HG02852 (cell line): ENCODE data around the gene ATP2A3.
"Not testable (repeated sequence)": the region's sequence is repeated elsewhere in the genome, so short reads cannot be mapped to it uniquely, and the experiment has no call there.

ENCODE experiments used
- ATAC-seq: cut with Tn5 transposase; IDR thresholded peaks from one replicate; pipeline ENCODE4 v1.9.1; 2021; ENCODE audit warnings: mild to moderate bottlenecking, moderate library complexity; ENCODE audit not compliant: unreplicated experiment

The ATP2A3 gene

DNA sequence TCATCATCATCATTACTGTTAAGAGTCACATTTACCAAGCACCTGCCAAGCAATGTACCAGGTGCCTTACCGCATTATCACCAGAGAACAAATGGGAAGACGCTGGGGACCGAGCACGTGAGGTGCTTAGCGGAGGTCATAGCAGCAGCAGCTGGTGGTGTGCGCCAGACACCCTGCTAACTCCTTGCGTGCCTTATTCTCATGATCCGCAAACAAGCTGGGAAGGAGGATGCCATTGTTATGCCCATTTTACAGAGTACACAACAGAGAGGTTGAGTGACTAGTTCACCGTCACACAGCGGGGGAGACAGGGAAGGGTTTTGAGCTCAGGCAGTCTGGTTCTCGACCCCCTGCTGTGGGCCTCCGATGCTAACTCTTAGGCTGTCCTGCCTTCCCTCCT lies 7.3 kb downstream of the ATP2A3 start:
- ATAC-seq = no peak

DNA sequence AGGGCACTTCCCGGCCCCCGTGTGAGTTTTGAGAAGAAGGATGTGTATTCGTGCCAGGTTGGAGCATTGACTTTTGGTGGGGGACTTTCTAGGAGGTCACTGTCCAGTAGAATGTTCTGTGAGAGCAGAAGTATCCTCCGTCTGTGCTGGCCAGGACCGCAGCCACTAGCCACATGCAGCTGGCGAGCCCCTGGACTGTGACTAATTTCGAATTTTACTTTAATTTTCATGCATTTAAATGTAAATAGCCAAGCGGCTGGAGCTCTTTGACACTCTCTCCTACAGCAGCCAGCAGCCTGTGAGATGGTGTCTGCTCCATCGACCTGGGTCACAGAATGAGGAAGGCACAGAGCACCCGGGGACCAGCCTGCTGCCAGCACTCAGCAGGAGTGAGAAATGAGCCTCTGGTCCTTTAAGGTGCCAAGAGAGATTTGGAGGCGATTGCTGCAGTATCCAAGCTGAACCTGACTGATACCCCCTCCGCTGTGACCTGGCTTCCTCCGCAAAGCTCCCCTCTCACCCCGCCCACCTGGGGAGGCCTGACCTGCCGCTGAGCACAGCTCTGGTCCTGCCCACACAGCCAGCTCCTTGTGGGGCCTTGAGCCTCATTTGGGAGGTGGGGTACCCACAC lies 7.8 kb downstream of the ATP2A3 start:
- ATAC-seq = no peak

DNA sequence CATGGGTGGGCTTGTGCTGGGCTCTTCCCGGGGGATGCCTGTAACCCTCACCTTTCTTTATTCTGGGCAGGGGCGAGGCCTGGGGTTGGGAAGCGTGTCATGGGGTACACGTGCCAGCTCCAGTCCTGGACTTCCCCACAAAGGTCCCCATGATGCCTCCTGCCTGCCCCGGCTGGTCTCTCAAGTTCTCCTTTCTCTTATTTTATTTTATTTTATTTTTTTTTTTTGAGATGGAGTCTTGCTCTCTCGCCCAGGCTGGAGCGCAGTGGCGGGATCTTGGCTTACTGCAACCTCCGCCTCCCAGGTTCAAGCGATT lies 8.6 kb downstream of the ATP2A3 start:
- no peak for ATAC-seq

DNA sequence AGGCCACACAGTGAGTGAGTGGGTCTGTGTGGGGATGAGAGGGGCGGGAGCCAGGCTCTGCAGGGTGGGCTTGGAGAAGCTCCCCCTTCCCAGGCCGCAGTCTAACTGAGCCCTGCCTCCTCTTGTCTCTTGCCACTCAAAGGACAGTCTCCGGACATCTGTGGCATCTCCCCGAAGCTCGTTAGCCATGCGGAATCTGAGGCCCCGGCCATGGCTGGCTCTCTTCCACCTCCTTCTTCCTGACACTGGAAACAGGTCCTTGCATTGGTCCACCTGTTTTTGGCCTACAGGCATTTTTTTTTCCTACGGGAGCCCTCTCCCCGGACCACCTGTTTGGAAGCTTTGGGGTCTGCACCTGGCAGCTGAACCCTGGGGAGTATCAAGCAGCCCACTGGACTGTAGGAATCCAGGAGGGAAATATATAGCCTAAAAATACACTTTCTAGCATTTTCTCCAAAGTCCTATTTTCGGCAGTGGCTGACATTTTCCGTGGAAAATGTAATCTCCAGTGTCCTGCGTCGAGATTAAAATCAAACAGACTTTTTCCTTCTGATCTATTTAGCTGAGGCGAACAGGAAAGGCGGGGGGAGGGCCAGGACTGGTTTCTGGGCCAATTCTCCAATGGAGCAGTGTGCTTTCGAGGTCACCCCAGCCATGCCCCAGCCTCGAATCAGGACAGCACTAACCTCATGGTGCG lies 9.1 kb downstream of the ATP2A3 start:
- ATAC-seq = no peak

DNA sequence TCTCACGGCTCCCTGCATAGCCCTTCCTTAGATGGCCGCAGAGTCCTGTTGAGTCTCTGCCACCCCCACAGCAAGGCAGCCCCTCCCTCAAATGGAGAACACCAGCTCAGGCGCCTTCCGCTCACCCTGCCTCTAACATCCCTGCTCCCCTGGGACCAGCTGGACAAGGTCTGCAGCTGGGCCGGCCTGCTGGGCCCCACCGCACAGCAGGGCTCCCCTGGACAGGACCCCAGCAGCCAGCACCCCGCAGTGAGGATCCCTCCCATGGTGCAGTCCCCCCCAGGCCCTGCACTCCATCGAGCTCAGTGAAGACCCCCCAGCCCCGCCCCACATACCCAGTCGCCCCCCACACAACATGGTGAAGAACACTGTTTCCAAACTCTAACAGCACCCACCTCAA lies 10.2 kb downstream of the ATP2A3 start:
- ATAC-seq = no peak

DNA sequence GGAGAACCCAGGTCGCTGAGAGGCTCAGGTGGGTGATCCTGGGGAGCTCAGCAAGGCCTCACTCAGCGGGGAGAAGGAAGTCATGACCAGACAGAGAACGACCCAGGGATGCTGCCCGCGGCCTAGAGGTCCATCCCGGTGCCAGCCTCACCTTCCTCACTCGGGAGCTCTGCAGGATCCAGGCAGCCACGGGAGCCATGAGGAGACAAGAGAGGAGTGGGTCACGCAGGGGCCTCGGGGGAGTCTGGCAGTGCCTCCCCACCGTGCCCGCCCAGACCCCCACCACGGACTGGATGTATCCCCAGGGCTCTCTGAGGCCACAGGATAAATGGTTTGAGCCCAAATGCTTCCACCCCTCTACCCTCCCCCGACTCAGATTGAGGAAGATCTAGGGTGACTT lies 10.7 kb downstream of the ATP2A3 start:
- no peak for ATAC-seq

DNA sequence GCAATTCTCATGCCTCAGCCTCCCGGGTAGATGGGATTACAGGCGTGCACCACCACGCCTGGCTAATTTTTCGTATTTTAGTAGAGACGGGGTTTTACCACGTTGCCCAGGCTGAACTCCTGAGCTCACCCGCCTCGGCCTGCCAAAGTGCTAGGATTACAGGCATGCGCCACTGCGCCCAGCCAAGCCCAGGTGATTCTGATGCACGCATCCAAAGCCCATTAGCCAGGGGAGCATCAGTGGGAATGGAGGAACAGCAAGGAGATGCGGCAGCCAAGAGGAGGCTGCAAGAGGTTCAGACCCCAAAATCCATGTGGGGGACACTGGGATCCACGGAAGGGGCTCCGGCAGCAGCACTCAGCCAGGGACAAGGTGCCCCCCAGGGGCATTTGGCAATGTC lies 12.1 kb downstream of the ATP2A3 start:
- no peak for ATAC-seq

DNA sequence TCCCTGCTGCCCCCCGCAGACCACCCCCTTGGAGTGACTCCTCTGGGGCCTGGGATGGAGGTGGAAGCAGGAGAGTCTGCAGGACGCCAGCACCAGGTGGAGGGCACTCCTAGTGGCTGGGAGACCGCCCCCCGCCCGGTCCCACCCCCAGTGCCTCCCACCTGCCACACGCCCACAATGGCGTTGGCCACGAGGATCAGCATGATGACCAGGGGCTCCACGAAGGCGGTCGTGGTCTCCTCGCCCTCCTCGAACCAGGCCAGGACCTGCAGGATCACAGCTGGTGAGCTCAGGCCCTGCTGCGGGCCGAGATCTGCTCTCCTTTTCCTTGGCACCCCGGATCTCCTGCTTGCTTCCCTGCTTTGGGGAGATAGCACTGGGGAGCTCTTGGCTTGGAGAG lies 12.8 kb downstream of the ATP2A3 start:
- no peak for ATAC-seq

DNA sequence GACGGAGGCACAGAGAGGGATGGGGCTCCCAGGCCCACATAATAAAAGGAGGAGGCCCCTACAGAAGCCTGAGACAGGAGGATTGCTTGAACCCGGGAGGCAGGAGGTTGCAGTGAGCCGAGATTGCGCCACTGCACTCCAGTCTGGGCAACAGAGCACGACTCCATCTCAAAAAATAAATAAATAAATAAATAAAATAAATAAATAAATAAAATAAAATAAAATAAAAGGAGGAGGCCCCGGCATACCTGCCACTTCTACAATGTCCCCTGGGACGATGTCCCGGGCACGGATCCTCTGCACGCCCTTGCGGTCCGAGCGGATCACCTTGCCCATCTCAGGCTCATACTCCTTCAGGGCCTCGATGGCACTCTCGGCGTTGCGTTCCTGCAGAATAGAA lies 13.2 kb downstream of the ATP2A3 start:
- no peak for ATAC-seq

DNA sequence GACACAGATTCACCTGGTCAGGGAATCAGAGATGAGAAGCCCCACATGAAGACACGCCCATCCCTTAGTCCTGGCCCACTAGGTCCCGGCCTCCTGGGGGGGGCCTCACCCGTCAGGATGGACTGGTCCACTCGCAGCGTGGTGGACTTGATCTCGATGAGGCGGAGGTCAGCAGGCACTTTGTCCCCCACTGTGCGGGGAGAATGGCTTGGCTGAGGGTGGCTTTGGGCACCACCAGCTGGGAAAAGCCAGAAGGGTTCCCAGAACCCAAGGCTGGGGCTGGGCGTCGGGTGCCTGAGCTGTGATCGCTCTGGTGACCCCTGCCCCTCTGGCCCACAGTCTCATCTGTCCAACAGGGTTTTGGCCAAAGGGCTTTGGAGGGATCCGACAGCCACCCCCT lies 13.7 kb downstream of the ATP2A3 start:
- ATAC-seq = no peak

DNA sequence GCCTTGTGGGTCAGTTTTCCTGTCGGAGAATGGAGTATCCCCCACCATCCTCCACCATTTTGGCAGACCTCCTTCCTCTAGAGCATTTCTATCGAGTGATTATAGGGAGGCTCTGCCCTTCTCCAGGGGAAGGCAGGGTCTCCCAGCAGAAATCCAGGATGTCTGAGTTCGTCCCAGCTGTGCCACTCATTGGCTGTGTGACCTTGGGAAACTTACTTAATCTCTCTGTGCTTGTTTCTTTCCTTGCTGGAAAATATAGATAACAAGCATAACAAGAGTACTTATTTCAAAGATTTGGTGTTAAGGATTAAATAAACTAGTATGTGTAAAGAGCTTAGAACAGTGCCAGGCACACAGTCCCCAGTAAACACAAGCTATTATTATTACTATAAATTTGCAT lies 14.8 kb downstream of the ATP2A3 start:
- ATAC-seq = no peak

DNA sequence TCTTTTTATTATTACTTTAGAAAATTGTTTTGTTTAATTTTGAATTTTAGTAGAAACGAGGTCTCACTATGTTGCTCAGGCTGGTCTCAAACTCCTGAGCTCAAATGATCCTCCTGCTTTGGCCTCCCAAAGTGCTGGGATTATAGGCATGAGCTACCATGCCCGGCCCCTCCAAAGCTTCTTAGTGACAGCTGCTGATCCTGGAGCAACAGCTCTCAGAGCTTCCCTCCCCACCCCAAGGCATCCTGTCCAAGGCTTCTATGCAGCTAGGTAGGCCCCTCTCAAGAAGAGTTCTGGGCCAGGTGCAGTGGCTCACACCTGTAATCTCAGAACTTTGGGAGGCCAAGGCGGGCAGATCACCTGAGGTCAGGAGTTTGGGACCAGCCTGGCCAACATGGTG lies 15.7 kb downstream of the ATP2A3 start:
- ATAC-seq = not testable (repeated sequence)

DNA sequence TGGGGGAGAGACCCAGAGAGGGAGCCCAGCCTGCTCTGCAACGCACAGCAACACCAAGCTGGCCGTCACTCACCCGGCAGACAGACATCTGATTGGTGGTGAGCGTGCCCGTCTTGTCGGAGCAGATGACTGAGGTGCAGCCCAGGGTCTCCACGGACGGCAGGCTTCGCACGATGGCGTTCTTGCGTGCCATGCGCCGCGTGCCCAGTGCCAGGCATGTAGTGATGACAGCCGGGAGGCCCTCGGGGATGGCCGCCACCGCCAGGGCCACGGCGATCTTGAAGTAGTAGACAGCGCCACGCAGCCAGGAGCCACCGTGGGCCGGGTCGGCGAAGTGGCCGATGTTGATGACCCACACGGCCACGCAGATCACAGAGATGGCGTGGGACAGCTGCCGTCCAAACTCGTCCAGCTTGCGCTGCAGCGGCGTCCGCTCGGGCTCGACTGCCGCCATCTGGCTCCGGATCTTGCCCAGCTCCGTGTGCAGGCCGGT lies 16.9 kb downstream of the ATP2A3 start:
- no peak for ATAC-seq

DNA sequence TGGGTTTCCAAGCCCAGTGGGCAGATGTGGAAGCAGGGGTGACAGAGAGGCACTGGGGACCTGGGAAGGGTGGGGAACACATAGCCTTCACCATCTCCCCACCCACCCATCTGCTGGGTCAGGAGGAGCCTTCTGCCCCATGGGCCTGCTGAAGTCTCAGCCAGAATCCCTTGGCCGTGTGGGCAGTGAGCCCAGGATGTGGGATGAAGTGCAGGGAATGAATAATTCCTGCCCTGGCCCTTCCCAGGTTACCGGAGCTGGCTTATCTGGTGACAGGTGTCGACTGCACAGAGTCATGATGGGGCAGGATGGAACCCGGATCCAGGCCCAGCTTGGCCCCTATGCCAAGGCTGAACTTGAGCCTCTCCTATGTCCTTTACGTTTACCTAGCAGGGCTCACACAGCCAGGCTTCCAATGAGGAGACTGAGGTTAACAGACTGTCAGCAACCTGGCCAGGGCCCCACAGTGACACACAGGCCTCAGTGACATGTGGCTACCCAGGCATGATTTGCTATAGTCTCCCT lies 17.5 kb downstream of the ATP2A3 start:
- ATAC-seq = no peak

DNA sequence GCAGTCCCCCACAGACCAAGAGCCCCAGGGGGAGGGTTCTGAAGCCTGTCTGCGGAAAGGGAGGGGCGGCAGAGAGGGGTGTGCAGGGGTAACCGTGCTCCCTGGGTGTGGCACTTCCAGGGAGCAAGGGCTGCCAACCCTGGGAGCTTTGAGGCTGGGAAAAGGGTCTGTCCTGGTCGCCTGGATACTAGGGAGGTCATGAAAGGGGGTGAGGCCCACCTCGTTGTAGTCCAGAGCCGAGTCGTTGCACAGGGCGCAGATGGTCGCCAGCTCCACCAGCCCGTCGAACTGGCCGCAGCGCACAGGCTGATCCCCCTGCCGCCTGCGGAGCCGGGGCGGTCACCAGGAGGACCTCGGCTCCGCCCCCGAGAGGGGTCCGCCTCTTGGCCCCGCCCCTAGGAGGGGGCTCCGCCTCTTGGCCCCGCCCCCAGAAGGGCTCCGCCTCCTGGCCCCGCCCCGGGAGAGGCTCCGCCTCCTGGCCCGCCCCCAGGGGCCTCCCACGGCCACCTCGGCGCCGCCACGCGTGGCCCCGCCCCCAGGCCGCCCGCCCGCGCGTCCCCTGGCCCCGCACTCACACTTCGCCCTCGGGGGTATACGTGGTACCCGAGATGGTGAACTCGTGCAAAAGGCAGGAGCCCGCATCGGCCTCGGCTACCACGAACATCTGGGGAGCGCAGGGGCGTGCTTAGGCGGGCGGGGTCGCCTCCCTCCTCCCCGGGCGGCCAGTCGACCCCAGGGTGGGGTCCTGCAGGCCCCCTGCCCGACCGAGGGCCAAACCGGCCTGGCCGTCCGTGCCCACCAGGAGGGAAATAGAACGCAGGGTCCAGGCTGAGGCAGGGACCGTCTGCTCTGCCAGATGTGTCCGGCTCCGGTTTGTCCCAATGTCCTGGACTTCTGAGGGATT lies 19.5 kb downstream of the ATP2A3 start:
- no peak for ATAC-seq

DNA sequence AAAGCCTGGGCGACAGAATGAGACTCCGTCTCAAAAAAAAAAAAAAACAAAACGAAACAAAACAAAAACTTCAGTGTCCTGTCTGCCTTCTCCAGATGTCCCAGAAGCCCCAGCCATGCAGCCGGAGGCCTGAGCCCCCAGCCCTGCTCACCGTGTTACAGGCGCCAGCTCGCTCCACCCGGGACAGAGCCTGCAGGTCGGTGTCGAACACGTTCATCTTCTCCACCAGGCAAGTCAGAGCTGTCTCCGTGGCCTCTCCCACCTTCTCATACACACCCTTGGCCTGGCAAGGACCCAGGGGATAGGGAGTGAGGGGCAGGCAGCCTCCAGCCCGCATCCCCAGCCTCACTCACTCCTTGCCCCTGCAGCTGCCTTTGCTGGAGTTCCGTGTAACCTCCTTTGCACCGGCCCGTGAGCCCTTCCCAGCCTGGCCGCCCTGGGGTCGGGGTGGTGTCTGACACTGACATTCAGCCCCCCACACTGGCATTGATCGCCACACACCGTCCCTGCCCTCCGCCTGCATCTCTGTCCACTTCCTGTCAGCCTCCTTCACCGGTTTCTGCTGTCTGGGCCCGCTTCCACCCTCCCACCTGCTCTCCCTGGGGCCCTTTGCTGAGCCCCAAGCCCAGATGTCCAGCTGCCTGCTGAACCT lies 20.9 kb downstream of the ATP2A3 start:
- no peak for ATAC-seq

DNA sequence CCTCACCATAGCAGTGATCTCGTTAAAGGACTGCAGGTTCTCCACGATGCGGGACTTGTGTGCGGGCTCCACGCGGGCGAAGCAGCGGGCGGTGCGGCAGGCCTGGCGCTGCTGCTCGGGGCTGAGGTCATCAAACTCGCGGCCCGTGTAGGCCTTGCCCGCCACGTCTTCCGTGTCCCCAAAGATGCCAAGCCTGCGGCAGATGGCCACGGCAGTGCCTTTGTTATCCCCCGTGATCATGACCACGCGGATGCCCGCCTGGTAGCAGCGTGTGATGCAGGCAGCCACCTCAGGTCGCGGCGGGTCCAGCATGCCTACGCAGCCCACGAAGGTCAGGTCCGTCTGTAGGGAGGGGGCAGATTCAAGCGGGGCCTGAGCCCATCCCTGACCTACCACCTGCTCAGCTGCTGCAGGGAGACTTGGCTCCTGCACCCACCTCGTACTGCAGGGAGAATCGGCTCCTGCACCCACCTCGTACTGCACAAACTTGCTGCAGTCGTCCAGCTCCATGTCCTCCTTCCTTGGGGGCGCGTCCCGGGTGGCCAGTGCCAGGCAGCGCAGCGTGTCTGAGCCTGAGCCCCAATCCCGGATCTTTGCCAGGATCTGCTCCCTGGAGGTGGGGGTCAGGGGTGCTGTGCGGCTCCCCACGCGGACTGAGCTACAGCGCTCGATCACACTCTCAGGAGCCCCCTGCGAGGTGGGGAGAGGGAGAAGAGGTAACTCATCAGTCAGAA lies 23.1 kb downstream of the ATP2A3 start:
- ATAC-seq = no peak

DNA sequence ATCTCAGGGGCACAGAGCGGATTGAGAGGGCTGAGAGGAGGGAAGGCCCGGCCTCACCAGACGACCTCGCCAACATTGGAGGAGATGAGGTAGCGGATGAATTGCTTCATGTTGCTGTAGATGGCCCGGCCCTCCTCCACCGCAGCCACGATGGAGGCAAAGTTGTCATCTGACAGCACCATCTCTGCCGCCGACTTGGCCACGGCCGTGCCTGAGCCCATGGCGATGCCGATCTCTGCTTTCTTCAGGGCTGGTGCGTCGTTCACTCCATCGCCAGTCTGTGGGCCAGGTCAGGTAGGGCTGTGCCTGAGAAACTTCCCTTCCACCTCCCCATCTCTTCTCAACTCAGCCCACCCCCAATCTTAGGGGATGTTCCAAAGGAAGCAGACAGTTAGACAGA lies 26.9 kb downstream of the ATP2A3 start:
- ATAC-seq = no peak

DNA sequence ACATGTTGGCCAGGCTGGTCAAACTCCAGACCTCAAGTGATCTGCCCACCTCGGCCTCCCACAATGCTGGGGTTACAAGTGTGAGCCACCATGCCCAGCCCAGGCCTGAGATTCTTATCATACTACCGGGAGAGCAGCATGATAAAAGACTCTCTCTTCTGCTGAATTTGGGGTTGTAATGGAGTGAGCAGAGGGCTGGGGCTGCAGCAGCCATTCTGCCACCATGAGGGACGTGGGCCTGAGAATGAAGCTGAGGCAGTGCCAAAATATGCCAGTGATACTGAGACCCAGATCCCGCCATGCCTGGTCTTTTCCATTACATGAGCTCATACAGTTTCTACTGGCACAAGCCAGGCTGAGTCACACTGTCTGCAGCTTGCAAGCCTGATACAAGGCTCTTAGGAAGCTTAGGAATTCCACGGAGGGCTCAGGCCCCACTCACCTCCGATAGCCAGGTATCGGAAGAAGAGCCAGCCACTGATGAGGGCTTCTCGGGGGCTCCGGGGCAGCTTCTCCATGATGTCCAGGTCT lies 28.3 kb downstream of the ATP2A3 start:
- ATAC-seq = no peak

DNA sequence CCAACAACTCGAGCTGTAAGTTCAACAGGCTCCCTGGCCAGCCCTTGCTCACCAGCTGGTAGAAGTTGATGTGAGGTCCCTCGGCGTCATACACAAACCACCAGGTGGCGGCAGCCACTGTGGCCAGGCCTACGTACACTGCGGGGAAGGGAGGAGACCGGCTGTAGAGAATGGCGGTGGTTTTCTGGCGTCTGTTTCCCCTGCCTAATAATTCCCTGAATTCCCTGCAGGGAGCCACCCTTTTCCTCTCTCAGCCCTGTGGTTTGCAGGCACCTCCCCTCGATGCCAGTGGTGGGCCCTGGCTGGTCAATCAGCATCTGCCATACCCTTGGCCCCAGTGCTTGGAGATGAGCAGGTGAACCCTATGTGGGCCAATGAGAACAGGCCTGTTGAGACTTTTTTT lies 29.1 kb downstream of the ATP2A3 start:
- no peak for ATAC-seq
